ENCODE measurements around the gene SNAI3.

GRCh38 chr16:88667461-88667860 is 18.8 kb downstream of the SNAI3 start:
- TF ChIP-seq, protein P1, sequence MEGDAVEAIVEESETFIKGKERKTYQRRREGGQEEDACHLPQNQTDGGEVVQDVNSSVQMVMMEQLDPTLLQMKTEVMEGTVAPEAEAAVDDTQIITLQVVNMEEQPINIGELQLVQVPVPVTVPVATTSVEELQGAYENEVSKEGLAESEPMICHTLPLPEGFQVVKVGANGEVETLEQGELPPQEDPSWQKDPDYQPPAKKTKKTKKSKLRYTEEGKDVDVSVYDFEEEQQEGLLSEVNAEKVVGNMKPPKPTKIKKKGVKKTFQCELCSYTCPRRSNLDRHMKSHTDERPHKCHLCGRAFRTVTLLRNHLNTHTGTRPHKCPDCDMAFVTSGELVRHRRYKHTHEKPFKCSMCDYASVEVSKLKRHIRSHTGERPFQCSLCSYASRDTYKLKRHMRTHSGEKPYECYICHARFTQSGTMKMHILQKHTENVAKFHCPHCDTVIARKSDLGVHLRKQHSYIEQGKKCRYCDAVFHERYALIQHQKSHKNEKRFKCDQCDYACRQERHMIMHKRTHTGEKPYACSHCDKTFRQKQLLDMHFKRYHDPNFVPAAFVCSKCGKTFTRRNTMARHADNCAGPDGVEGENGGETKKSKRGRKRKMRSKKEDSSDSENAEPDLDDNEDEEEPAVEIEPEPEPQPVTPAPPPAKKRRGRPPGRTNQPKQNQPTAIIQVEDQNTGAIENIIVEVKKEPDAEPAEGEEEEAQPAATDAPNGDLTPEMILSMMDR (IDR thresholded peaks at IDR 0.05 in 8 of 11, conservative IDR thresholded peaks at IDR 0.05 in 3 of 11): no peak
- no peak for TF ChIP-seq POLR2A (IDR thresholded peaks at IDR 0.05)

All from spleen (tissue), 7 donors.